BJ (cell line): ENCODE results near the gene CNRIP1. TPM values are rescaled to one million over a fixed set of nuclear protein-coding genes. Genes with fewer than 3 reads are reported as not detected.
A peak's percentile ranks its signal among the peaks of the same experiment; 100 is the strongest.

Experiments used
- CTCF ChIA-PET: fragments of 350-600 bp; formaldehyde crosslinking; extraction: SDS; loops from one replicate; lab custom pipeline; 2021; ENCODE audit warnings: antibody characterized with exemption, inconsistent platforms; lab: Yijun Ruan, JAX
- POLR2A ChIA-PET: fragments of 300-600 bp; sonication (Branson Sonifier 250); formaldehyde crosslinking; extraction: SDS; loops from one replicate; lab custom pipeline; 2021; ENCODE audit warnings: antibody characterized with exemption; lab: Charles Lee
- DNase-seq: peaks from one replicate; pipeline ENCODE4 v3.0.0-alpha.2; 2011; ENCODE audit warnings: low read depth
- H3K27me3 ChIP-seq: 2 replicates; pipeline ENCODE4 v1.6.0; 2011; ENCODE audit warnings: low read length; ENCODE audit not compliant: control insufficient read depth, insufficient read depth
- H3K36me3 ChIP-seq: 2 replicates; pipeline ENCODE4 v1.5.1; 2011; ENCODE audit warnings: low read length; ENCODE audit not compliant: control insufficient read depth, insufficient read depth
- H3K4me3 ChIP-seq: 2 replicates; pipeline ENCODE4 v1.5.1; 2011; ENCODE audit warnings: low read depth, mild to moderate bottlenecking, control low read depth, low read length
- CTCF ChIP-seq: IDR thresholded peaks from 2 replicates; pipeline ENCODE4 v1.5.1; 2011; ENCODE audit warnings: low read depth, mild to moderate bottlenecking, control low read depth, inconsistent platforms, low read length, moderate library complexity; ENCODE audit not compliant: insufficient read depth
- polyA plus RNA-seq: library from polyadenylated mRNA; depleted of rRNA; stranded (reverse); fragments of >200 nt; gene quantifications from 2 replicates; pipeline ENCODE4 v1.2.3, GENCODE V29; 2011; rRNA removed

The CNRIP1 gene
- polyA plus RNA-seq, 1 experiment, result 63.4 TPM

GRCh38 chr2:68246396-68246795 lies 73.4 kb downstream of the CNRIP1 start:
- ChIA-PET POLR2A (no interaction called here), CTCF (interaction anchor here (1.4 to 3.3 kb wide), 3 partner anchors 10 to 124 kb away, joined by 4 to 12 read pairs (median 6); no protein-coding TSS in a partner anchor)
- no peaks in the 10 kb centered on the region for H3K27me3 ChIP-seq
- H3K4me3 ChIP-seq, result no peak overlapping the region
- TF ChIP-seq CTCF, result no peak
- no peak for DNase-seq
- H3K36me3 ChIP-seq, result no peaks in the 10 kb centered on the region

GRCh38 chr2:68245672-68246071 lies 74.1 kb downstream of the CNRIP1 start:
- Histone ChIP-seq H3K27me3 (no peaks in the 10 kb centered on the region), H3K4me3 (no peak overlapping the region), H3K36me3 (no peaks in the 10 kb centered on the region)
- CTCF ChIA-PET, result interaction anchor here (1.3 to 3.3 kb wide), 5 partner anchors 9 to 123 kb away, joined by 4 to 12 read pairs (median 6); no protein-coding TSS in a partner anchor
- TF ChIP-seq CTCF, result no peak
- DNase-seq, result no peak
- POLR2A ChIA-PET, result no interaction called here

- ChIA-PET POLR2A (no interaction called here), CTCF (interaction anchor here (1.0 to 3.3 kb wide), 8 partner anchors 8 to 122 kb away, joined by 3 to 12 read pairs (median 6); partner anchors contain the start of gene PPP3R1)
- no peak for DNase-seq
- Histone ChIP-seq H3K4me3 (no peak overlapping the region), H3K36me3 (no peaks in the 10 kb centered on the region), H3K27me3 (no peaks in the 10 kb centered on the region)
- no peak for TF ChIP-seq CTCF
Observed at GRCh38 chr2:68245066-68245465, 74.7 kb downstream of the CNRIP1 start.

- CTCF ChIA-PET, result interaction anchor here (0.6 to 3.3 kb wide), 9 partner anchors 8 to 122 kb away, joined by 3 to 12 read pairs (median 5); partner anchors contain the start of gene PPP3R1
- no peak for DNase-seq
- H3K4me3 ChIP-seq, result no peak overlapping the region
- no peaks in the 10 kb centered on the region for H3K27me3 ChIP-seq
- TF ChIP-seq CTCF, result peak; percentile 23; the same call in 1 of the 2 replicates
- POLR2A ChIA-PET, result interaction anchor here (0.7 kb wide), 1 partner anchor 53 kb away, joined by 3 read pairs; no protein-coding TSS in a partner anchor
- no peaks in the 10 kb centered on the region for H3K36me3 ChIP-seq
Observed at GRCh38 chr2:68244456-68244855, 75.3 kb downstream of the CNRIP1 start.

Other genes starting within 250 kb of the CNRIP1 start
- 8.1 and 12.0 TPM in 2 replicates for gene PNO1, start 162.1 kb downstream of the CNRIP1 start, polyA plus RNA-seq
- gene PPP3R1, start 67.4 kb downstream of the CNRIP1 start, polyA plus RNA-seq, result 5.2 and 12.1 TPM in 2 replicates
- gene PLEK, start 45.3 kb upstream of the CNRIP1 start, polyA plus RNA-seq, result 0.07 TPM in 1 of 2 replicates, not detected in the other
- gene FBXO48, start 147.3 kb upstream of the CNRIP1 start, polyA plus RNA-seq, result 0.49 and 0.97 TPM in 2 replicates
- gene APLF, start 147.6 kb upstream of the CNRIP1 start, polyA plus RNA-seq, result 1.2 and 3.0 TPM in 2 replicates